ENCODE results near the gene SAP130.

GRCh38 chr2:127984551-127984950 lies 43.3 kb downstream of the SAP130 start:
- TF ChIP-seq CTCF (IDR thresholded peaks at IDR 0.05) = no peak
- TF ChIP-seq ZFX (IDR thresholded peaks at IDR 0.05; ENCODE audit: borderline replicate concordance) = no peak

Measured in 22Rv1 (cell line).